H1 (cell line): ENCODE data around the gene PTPRG. TPM values are rescaled to one million over a fixed set of nuclear protein-coding genes. Genes with fewer than 3 reads are reported as not detected.

Experiments used
- MAFK ChIP-seq: IDR thresholded peaks from 2 replicates; pipeline ENCODE4 v1.6.1; 2012; ENCODE audit warnings: low read depth, mild to moderate bottlenecking, improper control_type of control experiment, low read length
- polyA plus RNA-seq, 7 experiments: library from polyadenylated mRNA; depleted of rRNA in 3 of 7; stranded (reverse) in 5 of 7; unstranded in 2 of 7; fragments of >200 nt in 5 of 7; fragments of 200-250 nt in 2 of 7; gene quantifications; 1 replicate in 5 of 7; 2 replicates in 1 of 7; 4 replicates in 1 of 7; pipeline versions ENCODE4 v1.2.1 to v1.2.3, GENCODE V29; 2011 to 2013; ENCODE audit warnings: missing spikeins in 2 of 7, mixed read lengths in 2 of 7
- small RNA-seq: library from polyadenylated mRNA; stranded (forward); fragments of <200 nt; extraction: miRNeasy Mini kit (QIAGEN cat#:217004); gene quantifications from one replicate; pipeline ENCODE3, GENCODE V24; 2013; ENCODE audit not compliant: insufficient read depth
- total RNA-seq: library from RNA; stranded (reverse); fragmentation: NEBNext Ultra II Directional; extraction: Animal tissue kit (Norgen Biotek cat#: 25700); gene quantifications from 2 replicates; pipeline ENCODE4 v1.2.1, GENCODE V29; 2021

PTPRG gene
- total and polyA plus RNA-seq, 2 of the 8 experiments (the other 6 are each of a cell fraction or from before 2014, with no cell fraction given): 23.3 to 96.2 TPM

GRCh38 chr3:62343755-62344154 lies 782.4 kb downstream of the PTPRG start (continued):
- no peak for TF ChIP-seq MAFK

Small RNAs within 50 kb of the gene (small RNA-seq; reads per million reads assigned to genes)
- gene RF00019 (not detected), gene RNU2-10P (not detected)
